GM19023 (cell line): ENCODE results near the gene GADD45B.
"Not testable (repeated sequence)": the region's sequence is repeated elsewhere in the genome, so short reads cannot be mapped to it uniquely, and the experiment has no call there.

Experiments used
- ATAC-seq: cut with Tn5 transposase; IDR thresholded peaks from one replicate; pipeline ENCODE4 v1.9.1; 2021; ENCODE audit warnings: mild to moderate bottlenecking, moderate library complexity; ENCODE audit not compliant: unreplicated experiment

Gene GADD45B

DNA sequence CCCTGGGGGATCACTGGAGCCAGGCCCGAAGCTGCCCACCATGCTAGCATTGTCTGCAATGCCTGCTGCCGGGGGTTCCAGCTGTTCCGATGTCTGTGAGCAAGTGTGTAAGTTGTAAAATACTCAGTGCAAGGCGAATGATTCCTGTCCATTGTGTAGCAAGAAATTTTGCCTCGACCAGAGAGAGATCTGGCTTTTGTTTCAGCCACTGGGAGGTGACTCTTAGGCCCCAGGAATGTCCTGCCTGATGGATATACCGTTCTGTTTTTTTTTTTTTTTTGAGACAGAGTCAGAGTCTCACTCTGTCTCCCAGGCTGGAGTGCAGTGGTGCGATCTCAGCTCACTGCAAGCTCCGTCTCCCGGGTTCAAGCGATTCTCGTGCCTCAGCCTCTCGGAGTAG, 7.3 kb upstream of the GADD45B start:
- ATAC-seq, result no peak

GRCh38 chr19:2469102-2469914, 6.6 kb upstream of the GADD45B start:
- ATAC-seq, result no peak

DNA sequence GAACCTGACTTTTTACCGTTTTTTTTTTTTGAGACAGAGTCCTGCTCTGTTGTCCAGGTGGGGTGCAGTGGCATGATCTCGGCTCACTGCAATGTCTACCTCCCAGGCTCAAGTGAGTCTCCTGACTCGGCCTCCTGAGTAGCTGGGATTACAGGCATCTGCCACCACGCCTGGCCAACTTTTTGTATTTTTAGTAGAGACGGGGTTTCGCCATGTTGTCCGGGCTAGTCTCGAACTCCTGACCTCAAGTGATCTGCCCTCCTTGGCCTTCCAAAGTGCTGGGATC, 6.1 kb upstream of the GADD45B start:
- not testable (repeated sequence) for ATAC-seq

DNA sequence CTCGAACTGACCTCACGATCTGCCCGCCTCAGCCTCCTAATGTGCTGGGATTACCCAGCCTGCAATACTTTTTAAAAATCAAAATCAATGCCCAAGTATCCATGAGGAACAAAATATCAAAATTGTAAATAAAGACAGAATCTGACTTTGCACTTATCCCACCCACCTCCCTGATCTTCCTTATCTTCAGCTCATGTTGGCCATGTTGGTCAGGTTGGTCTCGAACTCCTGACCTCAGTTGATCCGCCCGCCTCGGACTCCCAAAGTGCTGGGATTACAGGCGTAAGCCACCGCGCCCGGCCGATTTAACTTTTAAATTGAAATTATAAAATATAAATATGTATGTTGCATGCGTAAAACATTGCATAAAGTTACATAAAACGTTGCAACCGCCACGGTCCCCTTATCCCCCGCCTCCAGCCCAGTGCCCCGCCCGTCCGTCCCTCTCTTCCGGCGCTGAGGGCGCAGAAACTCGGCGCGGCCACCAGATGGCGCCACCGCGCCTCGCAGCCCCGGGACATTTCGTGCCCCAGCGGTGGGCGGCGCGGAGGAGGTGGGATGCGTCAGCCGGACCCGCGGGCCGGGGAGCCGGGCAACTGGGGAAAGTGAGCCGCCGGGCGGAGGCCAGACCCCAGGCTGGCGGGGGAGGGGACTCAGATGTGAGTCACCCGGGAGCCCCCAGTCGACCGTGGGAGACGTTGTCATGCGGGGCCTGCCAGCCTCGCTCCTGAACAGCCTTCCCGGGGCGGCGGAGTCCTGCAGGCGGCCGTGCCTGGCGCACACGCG, 1.5 kb upstream of the GADD45B start:
- ATAC-seq, result no peak

GRCh38 chr19:2475018-2475701, 767 bp upstream of the GADD45B start:
- ATAC-seq, result peak; percentile 5

GRCh38 chr19:2476451-2477140, 669 bp downstream of the GADD45B start:
- ATAC-seq, result peak; percentile 5

GRCh38 chr19:2477141-2477710, 1.3 kb downstream of the GADD45B start:
- no peak for ATAC-seq

DNA sequence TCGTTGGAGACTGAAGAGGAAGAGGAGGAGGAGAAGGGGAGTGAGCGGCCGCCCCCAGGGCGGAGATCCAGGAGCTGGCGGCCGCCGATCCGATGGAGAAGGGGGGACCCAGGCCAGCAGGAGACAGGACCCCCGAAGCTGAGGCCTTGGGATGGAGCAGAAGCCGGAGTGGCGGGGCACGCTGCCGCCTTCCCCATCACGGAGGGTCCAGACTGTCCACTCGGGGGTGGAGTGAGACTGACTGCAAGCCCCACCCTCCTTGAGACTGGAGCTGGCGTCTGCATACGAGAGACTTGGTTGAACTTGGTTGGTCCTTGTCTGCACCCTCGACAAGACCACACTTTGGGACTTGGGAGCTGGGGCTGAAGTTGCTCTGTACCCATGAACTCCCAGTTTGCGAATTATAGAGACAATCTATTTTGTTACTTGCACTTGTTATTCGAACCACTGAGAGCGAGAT, 1.8 kb downstream of the GADD45B start:
- ATAC-seq, result no peak

GRCh38 chr19:2478278-2478755, 2.4 kb downstream of the GADD45B start:
- no peak for ATAC-seq

DNA sequence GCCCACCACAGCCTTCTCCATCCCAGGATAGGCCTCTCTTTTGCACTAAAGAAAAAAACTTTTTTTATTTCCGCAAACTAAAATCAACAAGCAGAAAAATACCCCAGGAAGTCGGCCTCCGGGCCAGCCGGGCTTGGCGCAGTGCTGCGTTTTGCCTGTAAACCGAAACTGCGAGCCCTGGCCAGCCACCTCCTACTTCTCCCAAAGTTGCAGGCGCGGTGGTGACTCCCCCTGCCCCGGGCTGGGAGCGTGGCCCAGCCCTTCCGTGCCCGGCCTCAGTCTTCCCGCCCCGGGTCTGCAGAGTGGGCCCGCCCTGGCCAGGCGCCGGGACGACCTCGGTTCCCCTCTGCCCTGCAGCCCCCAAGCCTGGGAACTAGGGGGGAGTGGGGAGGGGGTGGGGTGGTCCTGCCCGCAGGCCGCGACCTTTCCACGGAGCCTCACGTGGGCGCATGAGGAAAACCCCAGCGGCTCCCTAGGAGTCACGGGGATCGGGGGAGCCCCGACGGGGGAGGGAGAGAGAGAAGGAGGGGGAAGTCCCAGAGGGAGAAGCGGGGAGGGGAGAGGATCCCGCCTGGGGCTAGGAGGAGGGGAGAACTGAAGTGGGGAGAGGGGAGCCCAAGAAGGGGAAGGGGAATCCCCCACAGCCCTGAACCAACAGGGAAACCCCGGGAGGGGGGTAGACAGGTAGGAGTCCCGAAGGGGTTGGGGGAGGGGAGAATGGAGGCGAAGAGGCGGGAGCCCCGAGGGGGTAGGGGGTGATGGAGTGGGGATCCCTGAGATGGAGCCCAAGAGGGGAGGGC, 3.0 kb downstream of the GADD45B start:
- ATAC-seq, result no peak

GRCh38 chr19:2479556-2480194, 3.7 kb downstream of the GADD45B start:
- no peak for ATAC-seq

DNA sequence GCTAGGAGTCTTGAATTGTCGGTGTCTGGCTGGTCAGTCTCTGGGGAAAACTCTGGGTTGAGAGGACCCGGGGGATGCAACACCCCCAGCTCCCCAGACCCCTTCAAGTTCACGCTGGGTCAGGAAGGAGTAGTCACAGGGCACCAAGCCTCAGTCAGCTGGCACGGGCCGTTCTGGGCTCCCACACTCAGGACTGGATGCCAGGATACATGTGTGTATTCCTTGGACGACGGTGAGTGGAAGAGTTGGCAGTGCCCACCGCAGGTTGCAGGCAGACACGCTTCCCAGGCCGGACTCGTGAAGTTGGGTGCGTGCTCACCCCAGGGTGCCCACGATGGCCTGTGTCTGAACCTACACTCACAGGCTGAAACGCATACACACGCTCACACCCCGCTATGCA, 5.5 kb downstream of the GADD45B start:
- no peak for ATAC-seq

- ATAC-seq, result no peak
Observed at GRCh38 chr19:2482354-2483038, 6.6 kb downstream of the GADD45B start.

- ATAC-seq, result no peak
Observed at GRCh38 chr19:2483084-2483483, 7.2 kb downstream of the GADD45B start.

DNA sequence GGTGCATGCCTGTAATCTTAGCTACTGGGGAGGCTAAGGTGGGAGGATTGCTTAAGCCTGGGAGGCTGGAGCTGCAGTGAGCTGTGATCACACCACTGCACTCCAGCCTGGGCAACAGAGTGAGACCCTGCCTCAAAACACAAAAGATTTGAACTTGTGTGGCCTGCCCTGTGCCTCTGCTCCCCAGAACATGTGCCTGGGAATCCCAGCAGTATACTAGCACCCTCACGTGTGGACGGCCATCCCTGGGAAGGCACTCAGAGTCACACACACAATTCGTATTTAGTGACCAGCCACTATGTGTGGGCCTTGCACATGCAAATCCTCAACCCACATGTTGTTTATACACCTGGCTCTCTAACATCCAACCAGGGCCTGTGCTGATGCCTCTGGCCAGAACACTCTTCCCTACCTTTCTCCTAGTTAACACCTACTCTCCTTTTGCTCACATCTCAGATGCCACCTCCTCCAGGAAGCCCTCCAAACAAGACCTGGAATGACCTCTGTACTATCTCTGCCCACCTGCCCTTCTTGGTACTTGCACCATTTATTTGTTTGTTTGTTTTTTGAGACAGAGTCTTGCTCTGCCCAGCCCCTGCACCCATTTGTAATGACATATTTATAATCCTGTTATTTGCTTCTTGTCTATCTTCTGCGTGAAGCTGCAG, 7.7 kb downstream of the GADD45B start:
- no peak for ATAC-seq

DNA sequence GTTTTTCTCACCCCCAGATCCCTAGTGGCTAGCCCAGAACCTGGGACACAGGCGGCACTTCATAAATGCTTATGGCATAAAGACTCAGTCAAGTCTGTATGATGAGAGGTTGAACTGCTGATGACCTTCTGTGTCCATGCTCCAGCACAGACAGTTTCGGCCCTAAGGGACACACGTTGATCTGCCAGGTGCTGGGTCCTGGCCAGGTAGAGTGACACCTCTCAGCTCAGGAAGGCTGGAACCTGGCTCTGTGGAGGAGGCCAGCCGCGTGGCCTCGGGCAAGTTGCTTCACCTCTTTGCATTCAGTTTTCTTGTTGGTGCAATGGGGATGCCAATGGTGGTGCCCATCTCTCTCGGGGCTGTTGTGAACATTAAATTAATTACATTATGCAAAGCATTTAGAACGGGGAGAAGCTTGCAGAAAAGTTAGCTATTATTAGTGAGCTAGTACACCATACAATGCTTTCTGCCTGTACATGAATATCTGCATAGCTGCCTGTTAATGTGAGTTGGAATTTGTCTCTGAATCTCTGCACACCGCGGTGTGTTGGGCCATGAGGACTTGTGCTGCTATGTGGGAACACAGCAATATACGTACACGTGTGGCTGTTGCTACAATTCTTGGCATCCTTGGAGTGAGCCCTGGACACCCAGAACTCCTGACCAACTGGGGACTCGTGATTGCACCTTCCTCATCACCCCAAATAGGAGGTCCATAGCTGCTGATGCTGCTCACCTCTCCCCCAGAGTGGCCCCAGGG, 8.4 kb downstream of the GADD45B start:
- no peak for ATAC-seq

DNA sequence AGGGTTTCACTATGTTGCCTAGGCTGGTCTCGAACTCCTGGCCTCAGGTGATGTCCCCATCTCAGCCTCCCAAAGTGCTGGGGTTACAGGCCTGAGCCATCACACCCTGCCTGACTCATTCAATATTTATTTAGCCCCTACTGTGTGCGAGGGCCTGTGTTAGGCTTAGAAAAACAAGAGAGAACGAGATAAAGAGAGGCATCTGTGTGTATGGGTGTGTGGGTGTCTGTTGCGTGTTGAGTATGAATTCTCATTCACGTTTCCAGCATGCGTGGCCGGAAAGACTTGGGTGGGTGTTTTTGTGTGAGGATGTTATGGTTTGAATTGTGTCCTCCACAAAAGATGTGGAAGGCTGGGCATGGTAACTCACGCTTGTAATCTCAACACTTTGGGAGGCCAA, 9.5 kb downstream of the GADD45B start:
- no peak for ATAC-seq

DNA sequence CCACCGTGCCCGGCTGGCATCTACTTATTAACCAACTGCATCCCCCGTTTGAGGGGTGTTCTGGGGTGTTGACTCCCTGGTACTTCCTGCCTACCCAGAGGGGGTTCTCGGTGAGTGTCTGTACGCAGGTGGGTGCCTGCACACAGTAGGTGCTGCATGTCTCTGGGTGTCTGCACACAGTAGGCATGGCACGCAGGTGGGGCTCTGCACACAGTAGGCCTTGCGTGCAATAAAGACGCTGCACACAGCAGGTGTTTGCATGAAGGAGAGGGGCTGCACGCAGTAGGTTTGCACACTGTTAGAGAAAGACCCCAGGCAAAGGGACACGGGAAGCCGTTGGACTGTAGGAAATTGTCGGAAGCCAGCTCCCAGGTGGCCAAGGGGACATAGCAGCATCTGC, 11.2 kb downstream of the GADD45B start:
- no peak for ATAC-seq
